Vagina (tissue), 2 donors: Measurements from ENCODE around the gene PKD1.
"Not testable (repeated sequence)": the region's sequence is repeated elsewhere in the genome, so short reads cannot be mapped to it uniquely, and the experiment has no call there.

ENCODE experiments used
- POLR2AphosphoS5 ChIP-seq, 2 donors: sonication (generic); formaldehyde crosslinking; IDR thresholded peaks; one replicate each; pipeline ENCODE4 v1.9.0; 2017; ENCODE audit warnings: antibody characterized with exemption in 2 of 2, mild to moderate bottlenecking in 2 of 2, low read depth in 1 of 2; ENCODE audit not compliant: insufficient read depth in 1 of 2
- TF ChIP-seq, protein P1 (sequence below), 3 experiments: fragments of 450-650 bp in 2 of 3; fragments of 200-600 bp in 1 of 3; sonication (generic) in 1 of 3; IDR thresholded peaks; one replicate each; pipeline ENCODE4 v1.5.1; 2017 to 2019; ENCODE audit warnings: antibody characterized with exemption in 3 of 3, mild to moderate bottlenecking in 2 of 3, moderate library complexity in 2 of 3

DNA sequence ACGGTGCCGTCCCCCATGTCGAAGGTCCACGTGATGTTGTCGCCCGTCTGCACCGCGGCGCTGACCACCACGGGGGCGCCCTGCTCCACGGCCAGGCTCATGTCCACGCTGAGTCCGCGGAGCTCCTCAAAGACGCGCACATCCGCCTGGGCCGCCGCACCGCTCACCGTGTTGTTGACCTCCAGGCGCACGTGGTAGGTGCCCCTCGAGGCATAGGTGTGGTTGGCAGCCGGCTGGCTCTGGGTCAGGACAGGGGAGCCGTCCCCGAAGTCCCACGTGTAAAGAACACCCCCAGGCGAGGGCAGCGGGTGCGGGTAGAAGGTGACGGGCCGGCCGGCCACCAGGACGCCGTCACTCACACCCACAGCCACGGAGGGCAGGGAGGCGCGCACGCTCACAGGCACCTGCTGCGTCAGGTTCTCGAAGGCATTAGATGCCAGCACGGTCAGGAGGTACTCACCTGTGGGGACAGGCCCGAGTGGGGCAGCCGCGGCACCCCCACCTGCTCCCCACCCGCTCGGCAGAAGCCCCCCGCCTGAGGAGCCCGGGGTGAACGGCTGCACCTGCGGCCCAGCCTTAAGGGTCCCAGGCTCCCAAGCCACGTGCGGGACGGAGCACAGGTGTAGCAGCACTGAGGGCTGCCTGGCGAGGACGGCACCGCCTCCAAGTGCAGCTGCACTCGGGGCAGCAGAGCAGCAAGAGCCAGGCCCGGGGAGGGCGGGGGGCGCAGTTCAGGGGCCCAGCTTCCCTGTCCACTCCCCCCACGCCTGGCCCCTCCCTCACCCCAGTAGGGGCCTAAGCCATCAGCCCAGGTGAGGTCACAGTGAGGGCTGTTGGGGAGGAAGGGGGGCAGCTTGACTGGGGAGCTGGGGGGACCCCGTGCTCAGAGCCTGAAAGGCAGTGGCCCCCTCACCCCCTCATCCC lies 24.0 kb downstream of the PKD1 start:
- TF ChIP-seq, protein P1, sequence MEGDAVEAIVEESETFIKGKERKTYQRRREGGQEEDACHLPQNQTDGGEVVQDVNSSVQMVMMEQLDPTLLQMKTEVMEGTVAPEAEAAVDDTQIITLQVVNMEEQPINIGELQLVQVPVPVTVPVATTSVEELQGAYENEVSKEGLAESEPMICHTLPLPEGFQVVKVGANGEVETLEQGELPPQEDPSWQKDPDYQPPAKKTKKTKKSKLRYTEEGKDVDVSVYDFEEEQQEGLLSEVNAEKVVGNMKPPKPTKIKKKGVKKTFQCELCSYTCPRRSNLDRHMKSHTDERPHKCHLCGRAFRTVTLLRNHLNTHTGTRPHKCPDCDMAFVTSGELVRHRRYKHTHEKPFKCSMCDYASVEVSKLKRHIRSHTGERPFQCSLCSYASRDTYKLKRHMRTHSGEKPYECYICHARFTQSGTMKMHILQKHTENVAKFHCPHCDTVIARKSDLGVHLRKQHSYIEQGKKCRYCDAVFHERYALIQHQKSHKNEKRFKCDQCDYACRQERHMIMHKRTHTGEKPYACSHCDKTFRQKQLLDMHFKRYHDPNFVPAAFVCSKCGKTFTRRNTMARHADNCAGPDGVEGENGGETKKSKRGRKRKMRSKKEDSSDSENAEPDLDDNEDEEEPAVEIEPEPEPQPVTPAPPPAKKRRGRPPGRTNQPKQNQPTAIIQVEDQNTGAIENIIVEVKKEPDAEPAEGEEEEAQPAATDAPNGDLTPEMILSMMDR (IDR thresholded peaks at IDR 0.05): not testable (repeated sequence)
- TF ChIP-seq POLR2AphosphoS5 (IDR thresholded peaks at IDR 0.05; ENCODE audit: insufficient read depth in 1 of 2, low read depth in 1 of 2): not testable (repeated sequence)
